ENCODE measurements around the gene PACRG.

PACRG gene

DNA sequence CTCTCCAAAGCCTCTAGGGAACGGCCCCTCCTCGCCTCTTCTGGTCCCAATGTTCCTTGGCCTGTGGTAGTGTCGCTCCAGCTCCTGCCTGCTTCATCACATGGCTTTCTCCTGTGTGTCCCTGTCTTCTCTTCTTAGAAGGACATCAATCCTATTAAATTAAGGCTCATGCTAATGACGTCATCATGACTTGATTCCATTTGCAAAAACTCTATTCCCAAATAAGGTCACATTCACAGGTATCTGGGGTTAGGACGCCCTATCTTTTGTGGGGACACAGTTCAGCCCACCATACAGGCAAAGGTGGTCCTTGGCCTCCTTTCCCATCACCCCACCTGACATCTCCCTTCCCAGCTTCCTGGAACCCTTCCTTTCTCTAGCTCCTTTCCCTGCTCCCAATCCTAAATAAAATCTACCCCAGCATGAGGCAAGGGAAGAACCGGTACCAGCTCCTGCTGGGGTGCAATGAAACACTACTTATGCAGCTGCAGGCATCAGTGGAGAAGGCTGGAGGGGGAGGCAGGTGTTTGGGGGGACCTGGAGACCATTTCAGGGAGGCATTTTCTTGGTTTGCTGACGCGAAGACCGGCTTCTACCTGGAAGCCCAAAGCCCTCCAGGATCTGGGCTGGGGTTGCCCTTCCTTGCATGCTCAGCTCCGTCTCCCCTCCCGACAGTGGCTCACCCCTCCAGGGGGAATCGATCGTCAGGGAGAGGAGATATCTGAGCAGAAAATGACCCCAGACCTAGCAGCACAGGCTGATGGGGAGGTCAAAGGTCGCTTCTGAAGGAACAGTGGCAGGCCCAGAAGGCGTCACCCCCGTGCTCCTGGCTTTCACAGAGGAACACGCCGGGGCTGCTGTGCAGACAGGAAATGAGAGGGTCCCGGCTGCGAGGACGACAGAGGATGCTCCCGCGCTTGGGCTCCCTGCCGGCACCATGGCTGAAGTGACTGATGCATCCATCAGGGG is 615.1 kb downstream of the PACRG start:
- TF ChIP-seq, protein P1, sequence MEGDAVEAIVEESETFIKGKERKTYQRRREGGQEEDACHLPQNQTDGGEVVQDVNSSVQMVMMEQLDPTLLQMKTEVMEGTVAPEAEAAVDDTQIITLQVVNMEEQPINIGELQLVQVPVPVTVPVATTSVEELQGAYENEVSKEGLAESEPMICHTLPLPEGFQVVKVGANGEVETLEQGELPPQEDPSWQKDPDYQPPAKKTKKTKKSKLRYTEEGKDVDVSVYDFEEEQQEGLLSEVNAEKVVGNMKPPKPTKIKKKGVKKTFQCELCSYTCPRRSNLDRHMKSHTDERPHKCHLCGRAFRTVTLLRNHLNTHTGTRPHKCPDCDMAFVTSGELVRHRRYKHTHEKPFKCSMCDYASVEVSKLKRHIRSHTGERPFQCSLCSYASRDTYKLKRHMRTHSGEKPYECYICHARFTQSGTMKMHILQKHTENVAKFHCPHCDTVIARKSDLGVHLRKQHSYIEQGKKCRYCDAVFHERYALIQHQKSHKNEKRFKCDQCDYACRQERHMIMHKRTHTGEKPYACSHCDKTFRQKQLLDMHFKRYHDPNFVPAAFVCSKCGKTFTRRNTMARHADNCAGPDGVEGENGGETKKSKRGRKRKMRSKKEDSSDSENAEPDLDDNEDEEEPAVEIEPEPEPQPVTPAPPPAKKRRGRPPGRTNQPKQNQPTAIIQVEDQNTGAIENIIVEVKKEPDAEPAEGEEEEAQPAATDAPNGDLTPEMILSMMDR (IDR thresholded peaks at IDR 0.05): no peak

DNA sequence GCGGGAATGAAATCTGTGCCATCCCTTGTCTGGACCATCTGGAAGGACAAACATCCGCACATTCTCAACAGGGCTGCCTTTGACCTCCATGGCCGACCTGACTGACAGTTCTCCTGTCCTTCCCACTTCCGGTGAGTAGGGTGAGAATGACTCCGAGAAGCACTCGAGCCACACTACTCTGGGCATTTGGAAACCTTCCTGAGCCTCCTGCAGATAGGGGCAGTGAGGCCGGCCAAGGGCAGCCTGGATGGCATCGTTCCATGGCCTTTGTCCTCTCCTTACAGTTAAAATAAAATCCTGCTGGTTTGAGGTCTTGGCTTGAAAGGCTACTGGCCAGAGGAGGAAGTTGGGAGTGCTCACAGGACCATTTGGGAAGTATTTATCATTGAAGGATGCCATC is 615.8 kb downstream of the PACRG start:
- TF ChIP-seq, protein P1 (IDR thresholded peaks at IDR 0.05): no peak

DNA sequence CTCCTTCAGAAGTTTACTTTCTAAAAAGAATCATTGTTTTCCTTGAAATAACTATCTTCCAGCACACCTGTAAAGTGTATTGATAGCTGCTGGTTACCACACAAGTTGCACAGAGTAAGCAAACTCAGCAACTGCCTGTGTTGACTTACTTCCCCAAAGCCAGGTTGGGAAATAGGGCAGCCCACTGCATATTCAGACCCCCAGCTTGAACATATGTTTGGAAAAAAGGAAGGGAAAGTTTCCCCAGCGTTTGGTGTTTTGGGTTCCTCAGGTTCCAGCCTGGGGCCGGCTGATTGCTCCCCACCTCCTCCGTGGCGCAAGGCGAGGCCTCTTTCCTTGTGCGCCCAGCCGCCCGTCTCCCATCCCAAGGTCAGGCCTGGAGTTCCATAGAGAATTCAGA is 616.6 kb downstream of the PACRG start:
- TF ChIP-seq, protein P1 (IDR thresholded peaks at IDR 0.05): no peak

DNA sequence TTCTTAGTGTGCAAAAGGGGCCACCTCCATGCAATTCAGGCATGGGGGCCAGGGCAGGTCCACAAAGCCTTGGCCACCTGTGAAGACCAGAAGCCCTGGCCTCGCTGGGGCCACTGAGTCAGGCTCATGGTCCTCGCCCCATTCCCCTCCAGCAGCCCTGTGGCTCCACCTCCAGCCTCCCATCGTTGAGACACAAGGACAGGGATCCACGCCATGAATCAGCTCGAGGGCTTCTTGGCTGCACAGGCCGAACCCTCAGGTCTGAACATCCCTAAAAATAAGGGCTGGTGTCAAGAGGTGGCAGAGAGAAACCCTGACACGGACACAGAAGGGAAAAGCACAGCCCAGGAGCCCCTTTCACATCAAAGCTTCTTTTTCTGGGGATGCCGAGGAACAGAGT is 618.2 kb downstream of the PACRG start:
- TF ChIP-seq, protein P1 (IDR thresholded peaks at IDR 0.05): no peak

DNA sequence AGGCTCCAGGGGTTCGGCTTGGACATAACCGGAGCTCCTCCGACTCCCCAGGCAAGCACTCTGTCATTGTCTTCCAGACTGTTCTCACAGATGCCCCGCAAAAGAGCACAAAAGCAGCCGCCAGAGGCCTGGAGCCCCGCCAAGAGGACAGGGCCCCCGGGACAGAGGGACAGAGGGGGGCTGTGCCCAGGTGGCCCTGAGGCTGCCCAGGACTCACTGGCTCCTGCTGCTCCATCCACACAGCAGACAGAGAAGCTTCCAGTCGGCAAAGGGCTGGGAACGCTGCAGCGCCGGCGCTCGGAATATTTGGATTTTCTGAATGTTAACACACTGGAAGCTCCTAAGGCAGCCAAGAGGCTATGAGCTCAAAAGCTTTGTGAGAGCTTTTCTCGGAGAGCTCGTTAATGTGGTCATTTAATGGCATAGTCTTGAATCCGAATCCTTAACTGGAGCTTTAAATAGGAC is 618.8 kb downstream of the PACRG start:
- TF ChIP-seq, protein P1 (IDR thresholded peaks at IDR 0.05): no peak

DNA sequence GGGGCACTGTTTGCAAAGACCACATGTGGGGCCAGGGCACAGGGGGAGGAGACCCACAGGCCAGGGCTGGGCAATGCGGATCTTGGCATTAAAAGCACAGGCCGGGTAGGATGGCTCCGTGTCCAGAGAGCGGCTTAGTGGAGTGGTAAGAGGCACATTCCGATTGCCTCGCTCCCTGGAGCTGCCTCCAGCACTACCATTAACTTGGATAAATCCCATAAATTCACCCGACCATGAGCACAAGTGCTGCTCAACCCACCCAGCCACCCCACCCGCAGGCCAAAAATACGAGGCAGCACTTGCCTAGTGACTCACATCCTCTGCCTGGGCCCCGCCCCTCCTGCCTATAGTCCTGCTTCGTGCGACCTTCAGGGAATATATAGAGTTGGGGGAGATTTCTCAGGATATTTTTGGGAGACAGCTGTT is 619.3 kb downstream of the PACRG start:
- TF ChIP-seq, protein P1 (IDR thresholded peaks at IDR 0.05): no peak

DNA sequence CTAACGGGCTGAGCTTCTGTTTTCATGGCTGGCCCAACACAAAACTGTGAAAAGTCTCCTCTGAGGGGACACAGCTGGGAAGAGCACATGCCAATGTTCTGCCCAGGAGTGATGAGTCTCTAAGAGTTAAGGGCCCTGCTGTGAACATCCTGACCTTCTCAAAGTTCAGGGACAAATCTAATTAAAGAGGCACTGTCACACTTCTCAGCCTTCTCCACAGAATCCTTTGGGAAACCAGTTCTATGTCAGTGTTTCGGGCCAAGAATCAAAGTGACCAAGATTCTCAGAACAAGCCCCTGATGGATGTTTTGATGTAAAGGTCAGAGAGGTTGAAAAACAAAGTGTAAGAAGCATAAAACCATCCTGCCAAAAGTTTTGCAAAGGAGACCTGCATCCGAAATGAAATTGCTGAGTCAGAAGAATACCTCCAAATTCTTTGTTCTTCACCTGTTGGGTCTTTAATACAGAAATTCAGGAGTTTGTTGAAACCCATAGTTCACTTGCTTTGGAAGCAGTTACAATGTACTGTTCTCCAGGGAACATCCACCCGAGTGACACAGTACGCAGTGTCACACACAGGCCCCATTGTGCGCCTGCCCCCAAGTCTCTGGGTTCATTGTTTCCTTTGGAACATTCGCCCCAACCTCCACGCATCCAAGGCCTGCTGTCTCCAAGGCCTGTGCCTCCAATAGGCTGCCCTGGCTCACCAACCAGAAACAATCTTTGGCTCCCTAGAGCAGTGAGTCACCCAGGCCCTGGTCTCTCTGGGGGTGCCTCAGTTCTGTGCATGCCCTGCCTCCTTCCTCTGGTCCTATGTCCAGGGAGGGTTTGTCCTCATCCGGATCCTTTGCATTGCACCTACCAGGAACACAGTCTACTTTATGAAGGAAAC is 621.3 kb downstream of the PACRG start:
- TF ChIP-seq, protein P1 (IDR thresholded peaks at IDR 0.05): no peak
